KOPT-K1 (cell line): Measurements from ENCODE around the gene PCSK2.

Source experiments
- H3K27ac ChIP-seq: fragments of 200-600 bp; sonication (generic); 2 replicates; pipeline ENCODE4 v1.5.1; 2016; ENCODE audit warnings: antibody characterized with exemption, mild to moderate bottlenecking, low read depth, low read length; ENCODE audit not compliant: poor library complexity, severe bottlenecking
- H3K36me3 ChIP-seq: fragments of 200-600 bp; sonication (generic); 2 replicates; pipeline ENCODE4 v1.5.1; 2017; ENCODE audit warnings: antibody characterized with exemption, mild to moderate bottlenecking, low read length, moderate library complexity; ENCODE audit not compliant: insufficient read depth
- H3K9me3 ChIP-seq: fragments of 200-600 bp; sonication (generic); 2 replicates; pipeline ENCODE4 v1.5.1; 2017; ENCODE audit warnings: antibody characterized with exemption, low read length, mild to moderate bottlenecking; ENCODE audit not compliant: insufficient read depth, poor library complexity, severe bottlenecking

Gene PCSK2

DNA sequence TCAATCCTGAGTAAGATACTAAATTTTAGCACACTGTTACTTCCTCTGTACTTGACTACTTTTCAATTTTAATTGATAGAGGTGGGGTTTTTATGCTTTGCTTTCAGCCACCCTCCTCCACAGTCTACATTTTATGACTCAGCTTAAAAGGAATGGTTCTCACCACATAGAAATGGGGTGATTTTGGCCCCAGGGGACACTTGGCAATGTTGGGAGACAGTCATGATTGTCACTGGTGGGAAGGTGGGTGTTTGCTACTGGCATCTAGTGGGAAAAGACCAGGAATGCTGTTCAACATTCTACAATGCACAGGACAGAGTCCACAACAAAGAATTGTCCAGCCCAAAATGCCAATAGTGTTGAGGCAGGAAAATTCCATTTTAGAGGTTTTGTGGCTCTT is 71.3 kb downstream of the PCSK2 start:
- Histone ChIP-seq H3K36me3 (no peaks in the 10 kb centered on the region), H3K9me3 (no peaks in the 10 kb centered on the region), H3K27ac (no peak overlapping the region)

DNA sequence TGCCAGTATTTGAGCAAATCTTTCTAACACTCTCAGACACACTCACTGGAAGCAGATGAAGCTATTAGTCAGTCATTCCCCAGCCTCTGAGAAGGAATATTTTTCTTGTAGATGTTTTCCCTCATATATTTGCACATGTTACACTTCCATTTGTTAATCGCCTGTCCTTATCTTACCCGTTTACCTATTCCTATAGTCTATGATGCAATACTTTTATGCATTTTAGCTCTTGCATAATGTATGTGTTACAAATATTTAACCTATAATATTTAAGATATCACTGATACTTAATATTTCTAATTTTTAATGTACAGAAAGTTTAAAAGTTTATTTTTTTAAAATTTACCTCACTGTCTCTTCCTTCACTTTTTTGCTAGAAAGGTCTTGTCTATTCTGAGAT is 71.9 kb downstream of the PCSK2 start:
- H3K27ac ChIP-seq: no peak overlapping the region
- no peaks in the 10 kb centered on the region for H3K36me3 ChIP-seq
- H3K9me3 ChIP-seq: no peaks in the 10 kb centered on the region

DNA sequence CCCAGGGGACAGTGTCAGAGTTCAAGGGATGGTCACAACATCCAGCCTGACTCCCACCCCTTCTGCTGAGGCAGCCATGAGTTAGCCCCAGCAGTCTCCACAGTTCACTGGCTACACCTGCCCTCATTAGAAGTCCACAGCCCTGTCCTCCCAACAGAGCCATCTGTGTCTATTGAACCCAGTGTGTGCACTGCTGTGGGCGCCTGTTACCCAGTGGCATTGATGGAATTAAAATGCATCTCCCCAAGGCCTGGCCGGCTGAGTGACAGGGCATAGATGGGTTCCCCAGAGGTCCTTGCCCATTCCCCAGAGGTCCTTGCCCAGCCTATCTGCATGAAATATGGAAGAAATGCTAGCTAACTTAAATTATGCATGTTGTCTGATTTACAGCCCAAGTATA is 73.3 kb downstream of the PCSK2 start:
- no peak overlapping the region for H3K27ac ChIP-seq
- H3K9me3 ChIP-seq: no peaks in the 10 kb centered on the region

DNA sequence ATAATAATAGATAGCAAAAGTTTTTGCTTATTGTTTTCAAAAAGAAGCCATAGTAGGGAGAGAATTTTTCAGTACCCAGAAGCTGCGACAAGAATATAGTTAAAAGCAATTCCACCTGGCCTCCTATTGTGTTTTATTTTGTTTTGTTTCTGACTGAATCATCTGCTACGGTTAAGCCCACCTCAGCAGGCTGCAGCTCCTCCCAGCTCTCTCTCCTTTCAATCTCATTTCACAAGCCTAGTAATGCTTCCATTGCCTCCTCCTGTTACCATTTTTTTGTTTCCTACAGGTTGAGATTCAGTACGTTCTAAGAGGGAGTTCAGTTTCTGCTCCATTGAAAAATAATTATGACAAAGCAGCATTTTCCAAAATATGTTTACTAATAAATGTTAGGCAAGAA is 77.9 kb downstream of the PCSK2 start:
- no peaks in the 10 kb centered on the region for H3K36me3 ChIP-seq
- no peaks in the 10 kb centered on the region for H3K9me3 ChIP-seq
- no peak overlapping the region for H3K27ac ChIP-seq

More for the DNA sequence above, 73.3 kb downstream of the PCSK2 start:
- no peaks in the 10 kb centered on the region for H3K36me3 ChIP-seq

DNA sequence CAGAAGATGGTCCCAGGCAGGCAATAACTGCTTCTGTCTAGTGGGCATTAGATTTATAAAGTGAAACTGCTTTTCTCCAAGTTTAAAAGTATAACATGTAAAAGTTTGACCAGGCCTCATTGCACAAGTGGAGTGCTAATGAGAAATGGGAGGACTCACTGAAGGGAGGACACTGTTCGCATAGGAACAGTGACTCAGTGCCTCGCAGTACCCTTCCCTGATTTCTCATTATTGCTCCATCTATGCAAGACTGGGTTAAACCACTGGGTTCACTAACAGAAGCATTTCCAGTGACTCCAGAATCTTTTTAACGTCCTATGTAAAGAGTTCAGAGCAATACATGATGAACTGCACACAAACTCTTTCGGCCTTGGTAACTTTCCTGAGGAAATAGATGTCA is 79.6 kb downstream of the PCSK2 start:
- H3K9me3 ChIP-seq: no peaks in the 10 kb centered on the region
- H3K36me3 ChIP-seq: no peaks in the 10 kb centered on the region
- H3K27ac ChIP-seq: no peak overlapping the region

DNA sequence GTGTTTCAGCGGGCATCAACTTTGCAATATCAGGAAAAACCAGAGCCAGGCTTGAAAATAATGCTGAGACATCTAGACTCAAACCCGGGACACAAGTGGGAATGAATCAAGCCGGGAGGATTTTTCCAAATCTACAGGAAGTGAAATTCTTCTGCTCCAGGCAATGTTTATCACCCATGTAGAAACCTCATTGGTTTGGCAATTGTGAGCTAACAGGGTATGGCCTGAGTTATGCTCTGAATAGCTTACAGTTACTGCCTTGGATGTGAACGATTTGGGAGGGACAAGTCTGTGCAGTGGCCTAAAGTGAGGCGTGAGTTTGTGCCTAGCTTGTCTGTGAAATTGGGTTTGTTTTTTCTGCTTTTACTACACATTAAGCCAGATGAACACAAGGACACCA is 87.4 kb downstream of the PCSK2 start:
- no peak overlapping the region for H3K27ac ChIP-seq
- H3K9me3 ChIP-seq: no peaks in the 10 kb centered on the region
- H3K36me3 ChIP-seq: no peaks in the 10 kb centered on the region

DNA sequence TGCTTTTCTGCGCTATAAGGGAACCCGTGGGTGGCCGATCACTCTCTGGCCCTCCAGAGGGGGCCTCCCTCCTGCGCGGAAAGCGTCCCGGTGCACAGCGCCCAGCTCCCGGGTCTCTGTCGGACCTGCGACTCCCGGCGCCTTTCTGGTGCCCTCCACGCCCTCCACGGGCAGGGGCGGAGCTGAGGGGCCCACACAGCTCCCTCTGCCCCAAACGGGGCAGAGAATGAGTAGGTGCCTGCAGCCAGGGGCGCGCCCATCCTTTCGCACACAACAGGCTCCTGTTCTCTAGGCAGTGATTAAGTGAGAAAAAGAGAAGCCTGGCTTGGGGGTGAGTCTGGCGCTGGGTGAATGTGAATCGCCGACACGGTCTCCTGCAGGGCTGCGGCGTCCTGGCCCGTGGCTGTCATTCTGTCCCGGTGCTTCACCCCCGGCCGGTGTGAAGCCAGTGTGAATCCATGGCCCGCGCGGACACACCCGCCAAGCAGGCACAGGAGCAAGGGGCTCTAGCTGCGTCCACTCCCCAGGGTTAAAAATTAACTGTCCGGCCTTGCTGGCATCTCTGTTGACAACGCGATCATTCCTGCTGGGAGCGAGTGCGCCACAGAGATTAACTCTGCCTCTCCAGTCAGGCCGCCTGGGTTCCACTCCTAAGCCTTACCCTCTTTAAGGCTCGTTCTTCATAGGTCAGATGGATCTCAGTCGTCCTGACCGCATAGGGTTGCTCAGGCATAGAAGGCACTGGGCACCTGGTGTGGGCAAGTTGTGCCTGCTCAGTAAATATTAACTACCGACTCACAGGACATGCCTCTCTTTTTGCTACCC is 88.8 kb downstream of the PCSK2 start:
- no peak overlapping the region for H3K27ac ChIP-seq

DNA sequence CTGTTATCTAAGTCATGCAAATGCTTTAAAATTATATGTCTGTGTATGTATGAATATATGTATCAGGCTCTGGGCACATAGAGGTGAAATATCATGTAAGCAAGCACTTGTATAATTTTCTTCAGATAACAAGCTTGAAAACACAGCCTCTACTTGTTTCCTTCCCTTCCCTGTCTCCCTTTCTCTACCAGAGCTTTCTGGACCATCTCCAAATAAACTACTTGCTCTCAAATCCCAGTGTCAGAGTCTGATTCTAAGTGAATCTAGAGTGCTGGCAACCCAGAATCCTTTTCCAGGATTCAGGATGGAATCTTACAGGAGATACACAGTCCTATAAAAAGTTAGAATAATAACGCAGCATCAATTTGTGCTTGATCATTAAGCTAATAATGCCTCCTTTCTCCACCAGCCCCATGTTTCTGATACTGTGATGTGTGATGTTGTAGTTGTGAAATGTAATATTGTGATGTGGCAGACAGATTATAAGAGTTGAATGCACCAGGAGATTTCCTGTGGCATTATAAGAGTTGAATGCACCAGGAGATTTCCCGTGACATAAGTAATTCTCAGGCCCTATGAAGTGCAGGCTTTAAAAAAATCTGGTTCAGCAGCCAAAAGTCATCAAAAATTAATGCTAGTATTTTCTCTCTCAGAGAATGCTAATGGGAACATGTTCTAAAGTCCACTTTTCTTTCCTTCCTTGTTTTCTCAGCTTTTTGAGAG is 89.6 kb downstream of the PCSK2 start:
- Histone ChIP-seq H3K9me3 (no peaks in the 10 kb centered on the region), H3K27ac (no peak overlapping the region), H3K36me3 (no peaks in the 10 kb centered on the region)

More for the DNA sequence above, 88.8 kb downstream of the PCSK2 start:
- H3K9me3 ChIP-seq: no peaks in the 10 kb centered on the region
- H3K36me3 ChIP-seq: no peaks in the 10 kb centered on the region

DNA sequence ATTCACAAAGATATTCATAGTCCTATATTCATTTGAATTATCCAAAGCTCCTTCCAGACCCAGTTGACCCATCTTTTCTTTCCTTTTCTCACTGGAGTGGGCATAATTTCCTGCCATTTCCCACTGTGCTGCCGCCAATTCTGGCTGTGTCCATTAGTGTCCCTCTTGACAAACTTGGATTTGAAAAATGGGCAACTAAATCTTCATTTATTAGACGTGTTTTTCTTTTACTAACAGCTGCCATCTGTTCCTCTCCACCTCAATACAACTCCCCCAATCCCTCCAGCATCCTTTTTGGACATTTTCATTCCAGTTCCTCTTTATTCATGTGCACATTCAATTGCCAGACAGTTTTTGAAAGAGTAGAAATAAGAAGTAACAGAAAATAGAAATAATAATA is 90.5 kb downstream of the PCSK2 start:
- H3K36me3 ChIP-seq: no peaks in the 10 kb centered on the region
- H3K27ac ChIP-seq: no peak overlapping the region
- no peaks in the 10 kb centered on the region for H3K9me3 ChIP-seq

DNA sequence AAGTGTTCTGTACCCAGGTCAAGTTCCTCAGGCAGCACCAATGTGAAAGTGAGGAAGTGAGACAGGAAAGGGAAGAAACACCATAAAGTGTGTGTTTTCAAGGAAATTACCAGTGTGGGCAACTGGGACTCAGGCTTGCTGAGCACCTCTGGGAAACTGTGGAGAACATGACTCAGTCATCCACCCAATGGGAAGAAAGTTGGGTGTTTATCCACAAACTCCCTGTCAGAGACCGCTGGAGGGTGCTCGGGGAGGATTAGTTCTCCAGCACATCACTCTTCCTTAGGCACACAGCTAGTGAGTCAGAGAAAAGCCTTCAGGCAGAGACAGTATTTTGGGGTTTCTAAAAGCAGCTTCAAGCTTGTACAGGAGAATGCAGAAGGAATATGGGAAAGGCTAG is 93.6 kb downstream of the PCSK2 start:
- Histone ChIP-seq H3K36me3 (no peaks in the 10 kb centered on the region), H3K9me3 (no peaks in the 10 kb centered on the region), H3K27ac (no peak overlapping the region)

DNA sequence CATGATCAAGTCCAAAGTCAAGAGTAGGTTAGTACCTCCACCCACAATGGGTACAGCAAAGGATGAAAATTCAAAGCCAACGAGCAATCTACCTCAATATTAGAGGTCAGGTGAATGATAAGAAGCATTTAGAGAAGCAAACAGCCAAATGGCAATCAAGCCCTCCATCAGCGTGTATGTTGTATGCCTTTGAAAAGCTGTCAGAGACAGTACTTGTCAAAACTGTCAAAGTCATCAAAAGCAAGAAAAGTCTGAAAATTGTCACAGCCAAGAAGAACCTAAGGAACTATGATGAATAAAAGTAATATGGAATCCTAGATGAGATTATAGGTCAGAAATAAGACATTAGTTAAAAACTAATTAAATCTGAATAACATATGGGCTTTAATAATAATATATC is 99.3 kb downstream of the PCSK2 start:
- Histone ChIP-seq H3K9me3 (peaks cover 5% of the 10 kb centered on the region), H3K27ac (no peak overlapping the region), H3K36me3 (no peaks in the 10 kb centered on the region)

DNA sequence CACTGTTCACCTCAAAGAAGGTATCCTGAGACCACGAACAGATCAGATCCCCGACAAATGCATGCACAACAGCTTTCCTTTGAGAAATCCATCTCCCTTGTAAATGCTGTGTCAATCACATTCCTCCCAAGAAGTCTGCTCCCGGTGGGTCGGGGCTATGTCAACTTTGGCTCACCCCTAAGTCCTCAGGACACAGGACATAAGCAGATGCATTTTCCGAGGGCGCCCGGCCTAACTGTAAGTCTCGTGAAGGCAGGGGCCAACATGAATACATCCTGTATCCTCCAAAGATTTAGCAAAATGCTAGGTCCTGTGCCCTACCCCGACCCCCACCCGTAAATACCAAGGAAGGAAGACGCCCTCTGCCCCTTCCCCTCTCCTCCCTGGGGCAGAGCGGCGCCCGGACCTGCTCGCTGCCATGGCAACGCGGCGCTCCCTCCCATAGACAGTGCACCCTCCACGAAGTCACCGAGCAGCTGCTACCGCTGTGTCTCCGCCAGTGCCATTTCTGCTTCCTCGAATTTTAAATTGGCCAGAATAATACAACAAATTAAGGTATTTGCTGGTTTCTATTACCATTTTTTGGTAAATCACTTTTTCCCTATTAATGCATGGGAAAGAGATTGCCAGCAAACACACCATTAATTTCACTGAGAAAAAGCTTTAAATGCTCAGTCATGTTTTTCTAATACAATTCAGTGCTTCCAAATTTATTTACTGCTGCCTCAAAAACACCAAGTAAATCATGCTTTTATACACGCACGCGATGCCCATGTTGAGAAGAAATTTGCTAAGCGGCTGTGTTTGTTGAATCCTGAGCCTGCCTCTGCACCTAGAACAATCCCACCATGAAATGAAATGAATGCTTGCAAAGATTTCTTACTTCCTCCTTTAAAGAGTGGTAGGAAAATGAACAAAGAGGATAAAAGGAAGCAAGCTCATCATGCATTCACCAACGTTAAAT is 100.6 kb downstream of the PCSK2 start:
- Histone ChIP-seq H3K9me3 (peaks cover 5% of the 10 kb centered on the region), H3K36me3 (no peaks in the 10 kb centered on the region), H3K27ac (no peak overlapping the region)

DNA sequence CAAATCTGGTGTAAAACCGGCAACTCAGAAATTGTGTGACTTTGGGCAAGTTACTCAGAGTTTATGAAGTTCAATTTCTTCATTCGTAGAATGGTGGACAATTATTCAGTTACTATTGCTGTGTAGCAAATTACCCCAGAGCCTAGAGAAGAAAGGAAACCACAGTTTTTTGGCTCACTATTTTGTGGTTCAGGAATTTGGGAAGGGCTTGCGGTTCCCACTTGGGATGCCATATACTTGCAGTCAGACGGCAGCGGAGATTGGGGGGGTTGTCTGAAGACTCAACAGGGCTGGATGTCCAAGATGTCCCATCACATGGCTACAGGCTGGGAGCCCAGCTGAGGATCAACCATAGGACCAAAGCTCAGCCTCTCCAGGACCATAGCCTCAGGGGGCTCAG is 108.1 kb downstream of the PCSK2 start:
- H3K27ac ChIP-seq: no peak overlapping the region
- H3K9me3 ChIP-seq: no peaks in the 10 kb centered on the region
- H3K36me3 ChIP-seq: no peaks in the 10 kb centered on the region

DNA sequence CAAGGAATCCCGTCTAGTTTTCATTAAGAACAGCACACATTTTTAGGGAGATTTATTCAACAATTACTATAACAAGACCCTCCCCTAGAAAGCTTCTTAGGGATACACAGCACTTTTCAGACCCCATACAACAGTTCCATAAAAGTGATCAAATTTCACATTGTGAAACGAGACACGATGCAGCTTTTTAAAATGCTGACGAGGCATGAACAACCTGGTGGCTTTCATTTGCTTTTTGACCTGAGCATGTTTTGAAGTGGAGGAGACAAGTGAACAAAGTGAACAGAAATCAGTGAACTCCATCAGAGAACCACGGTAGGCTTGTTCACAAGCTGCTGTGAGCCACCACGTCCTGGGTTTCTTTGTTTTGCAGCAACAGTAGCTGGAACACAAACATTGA is 112.2 kb downstream of the PCSK2 start:
- H3K9me3 ChIP-seq: no peaks in the 10 kb centered on the region
- H3K36me3 ChIP-seq: no peaks in the 10 kb centered on the region
- no peak overlapping the region for H3K27ac ChIP-seq

DNA sequence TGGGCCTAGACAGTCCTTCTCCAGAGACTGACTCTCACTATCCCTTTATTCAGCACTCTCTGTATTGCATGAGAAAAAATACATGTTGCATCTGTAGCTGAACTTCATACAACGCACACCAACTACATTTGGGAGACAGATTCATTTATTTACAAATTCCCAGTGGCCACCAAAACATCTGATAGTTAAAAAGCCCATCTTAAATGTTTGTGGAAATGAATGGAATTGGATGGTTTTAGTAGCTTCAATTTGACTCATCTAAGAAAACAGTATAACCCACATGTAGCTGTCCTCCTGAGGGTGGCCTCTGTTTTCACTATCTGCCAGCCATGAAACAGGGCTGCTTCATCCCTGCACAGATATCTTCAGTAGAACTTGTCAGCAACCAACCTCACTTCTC is 116.3 kb downstream of the PCSK2 start:
- no peak overlapping the region for H3K27ac ChIP-seq
- no peaks in the 10 kb centered on the region for H3K36me3 ChIP-seq
- H3K9me3 ChIP-seq: no peaks in the 10 kb centered on the region
